GM18520 (cell line): Measurements from ENCODE around the gene BTBD17.
"Not testable (repeated sequence)": the region's sequence is repeated elsewhere in the genome, so short reads cannot be mapped to it uniquely, and the experiment has no call there.

ENCODE experiments used
- ATAC-seq: cut with Tn5 transposase; IDR thresholded peaks from one replicate; pipeline ENCODE4 v1.9.1; 2021; ENCODE audit not compliant: unreplicated experiment

BTBD17 gene, protein sequence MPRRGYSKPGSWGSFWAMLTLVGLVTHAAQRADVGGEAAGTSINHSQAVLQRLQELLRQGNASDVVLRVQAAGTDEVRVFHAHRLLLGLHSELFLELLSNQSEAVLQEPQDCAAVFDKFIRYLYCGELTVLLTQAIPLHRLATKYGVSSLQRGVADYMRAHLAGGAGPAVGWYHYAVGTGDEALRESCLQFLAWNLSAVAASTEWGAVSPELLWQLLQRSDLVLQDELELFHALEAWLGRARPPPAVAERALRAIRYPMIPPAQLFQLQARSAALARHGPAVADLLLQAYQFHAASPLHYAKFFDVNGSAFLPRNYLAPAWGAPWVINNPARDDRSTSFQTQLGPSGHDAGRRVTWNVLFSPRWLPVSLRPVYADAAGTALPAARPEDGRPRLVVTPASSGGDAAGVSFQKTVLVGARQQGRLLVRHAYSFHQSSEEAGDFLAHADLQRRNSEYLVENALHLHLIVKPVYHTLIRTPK

DNA sequence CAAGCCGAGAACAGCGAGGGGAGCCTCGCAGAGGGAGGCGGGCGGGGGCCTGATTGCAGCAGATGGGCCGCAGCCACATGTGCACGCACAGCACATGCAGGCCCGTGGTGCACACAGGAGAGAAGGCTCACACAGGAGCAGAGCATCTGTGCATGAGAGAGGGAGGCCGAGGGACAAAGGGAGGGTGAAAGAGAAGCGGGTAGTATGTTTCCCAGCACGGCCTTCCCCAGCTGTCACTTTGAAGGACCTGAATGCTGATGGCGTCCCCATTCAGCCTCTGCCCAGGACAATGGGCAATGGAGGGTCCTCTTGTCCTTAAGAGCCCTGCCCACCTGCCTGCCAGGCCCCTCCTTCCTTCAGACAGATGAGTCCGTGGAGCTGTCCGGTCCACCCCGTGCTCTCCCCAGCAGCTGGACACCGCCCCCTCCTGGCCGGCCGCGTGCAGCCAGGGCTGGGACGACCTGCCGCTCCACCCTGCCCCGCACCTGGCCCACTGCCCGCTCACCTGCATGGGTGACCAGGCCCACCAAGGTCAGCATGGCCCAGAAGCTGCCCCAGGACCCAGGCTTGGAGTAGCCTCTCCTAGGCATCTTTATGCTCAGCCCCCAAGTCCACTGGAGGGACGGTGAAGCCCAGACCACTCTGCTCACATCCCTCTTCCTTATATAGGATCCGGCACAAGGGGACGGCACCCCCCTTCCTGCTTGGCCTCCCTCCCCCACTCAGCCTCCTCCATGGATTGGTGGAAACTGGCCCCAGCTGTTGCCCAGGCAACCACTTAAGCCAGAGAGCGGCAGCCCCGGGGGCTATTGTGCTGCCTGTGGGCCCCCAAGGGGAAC is at the start of gene BTBD17:
Gene BTBD17, minus strand, starts transcription at position 639 of the 839 bp plus-strand sequence. Its CDS starts 49 bp downstream, at position 590.
- no peak for ATAC-seq

DNA sequence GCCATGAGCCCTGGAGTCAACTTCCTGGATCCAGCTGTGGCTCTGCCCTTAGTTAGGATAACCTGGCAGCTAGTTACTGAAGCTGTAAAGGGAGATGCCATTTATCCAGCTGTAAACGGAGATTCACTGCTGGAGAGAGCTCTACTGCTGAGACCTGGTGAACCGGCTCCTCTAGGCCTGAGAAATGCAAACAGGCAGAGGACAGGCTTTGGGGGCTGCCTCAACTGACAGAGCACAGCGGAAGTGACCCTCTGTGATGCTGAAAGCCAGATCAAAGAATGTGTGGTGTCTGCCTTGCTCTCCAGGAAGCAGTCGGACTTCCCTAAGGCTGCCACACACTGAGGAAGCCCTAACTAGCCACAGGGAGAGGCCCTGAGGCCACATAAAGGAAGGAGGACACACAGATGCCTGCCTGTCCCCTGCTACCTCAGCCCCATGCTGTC is 48.4 kb upstream of the BTBD17 start:
- no peak for ATAC-seq

DNA sequence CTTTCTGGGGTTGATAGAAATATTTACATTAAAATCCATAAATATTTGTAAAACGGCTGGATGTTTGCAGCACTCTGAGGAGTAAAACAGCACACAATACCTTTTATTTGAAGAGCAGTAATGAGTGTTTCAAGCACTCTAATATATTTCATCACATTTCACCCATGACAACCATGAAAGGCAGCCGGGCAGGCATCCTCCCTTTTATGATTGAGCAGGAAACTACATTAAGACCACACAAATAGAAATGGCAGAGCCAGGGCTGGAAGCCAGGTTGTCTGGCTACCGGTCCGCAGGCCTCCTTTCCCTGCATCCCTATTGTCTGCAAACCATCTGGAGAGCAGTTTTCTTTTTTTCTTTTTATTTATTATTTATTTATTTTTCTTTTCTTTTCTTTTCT is 47.1 kb upstream of the BTBD17 start:
- no peak for ATAC-seq

DNA sequence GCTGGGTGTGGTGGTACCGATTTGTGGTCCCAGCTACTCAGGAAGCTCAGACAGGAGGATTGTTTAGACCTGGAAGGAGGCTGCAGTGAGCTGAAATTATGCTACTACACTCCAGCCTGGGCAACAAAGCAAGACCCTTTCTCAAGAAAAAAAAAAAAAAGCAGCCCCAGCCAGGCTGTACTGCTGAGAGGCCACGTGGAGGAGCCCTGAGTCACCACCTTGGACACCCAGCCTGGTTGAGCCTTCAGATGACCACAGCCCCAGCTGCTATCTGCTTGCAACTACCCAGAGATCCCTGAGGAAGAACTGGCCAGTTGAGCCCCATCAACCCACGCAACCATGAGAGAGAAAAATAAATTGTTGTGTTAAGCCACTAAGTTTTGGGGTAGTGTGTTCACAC is 46.6 kb upstream of the BTBD17 start:
- no peak for ATAC-seq

DNA sequence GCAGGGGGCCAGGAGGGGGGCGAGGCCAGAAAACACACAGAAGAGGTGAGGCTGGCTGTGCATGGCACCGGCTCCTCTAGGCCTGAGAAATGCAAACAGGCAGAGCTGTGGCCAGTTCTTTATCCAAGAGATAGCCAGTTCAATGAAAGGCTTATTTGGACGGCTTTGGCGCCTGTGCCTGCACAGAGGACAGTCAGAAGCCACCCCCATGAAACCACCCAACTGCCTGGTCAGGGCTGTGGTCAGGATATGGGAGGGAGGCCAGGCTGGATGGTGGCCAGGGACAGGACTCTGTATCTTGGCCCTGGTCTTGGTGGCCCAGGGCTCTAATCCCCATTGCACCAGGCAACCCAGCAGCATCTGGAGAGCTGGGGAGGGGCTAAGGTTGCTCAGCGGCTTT is 45.7 kb upstream of the BTBD17 start:
- no peak for ATAC-seq

DNA sequence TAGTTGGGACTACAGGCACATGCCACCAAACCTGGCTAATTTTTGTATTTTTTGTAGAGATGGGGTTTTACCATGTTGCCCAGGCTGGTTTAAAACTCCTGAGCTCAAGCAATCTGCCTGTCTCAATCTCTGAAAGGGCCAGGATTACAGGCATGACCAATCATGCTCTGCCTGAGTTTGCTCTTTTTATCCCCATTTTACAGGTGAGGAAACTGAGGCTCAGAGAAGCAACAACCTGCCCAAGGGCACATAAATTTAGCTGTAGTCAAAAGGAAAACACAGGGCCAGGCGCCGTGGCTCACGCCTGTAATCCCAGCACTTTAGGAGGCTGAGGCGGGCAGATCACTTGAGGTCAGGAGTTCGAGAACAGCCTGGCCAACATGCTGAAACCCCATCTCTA is 43.6 kb upstream of the BTBD17 start:
- not testable (repeated sequence) for ATAC-seq

DNA sequence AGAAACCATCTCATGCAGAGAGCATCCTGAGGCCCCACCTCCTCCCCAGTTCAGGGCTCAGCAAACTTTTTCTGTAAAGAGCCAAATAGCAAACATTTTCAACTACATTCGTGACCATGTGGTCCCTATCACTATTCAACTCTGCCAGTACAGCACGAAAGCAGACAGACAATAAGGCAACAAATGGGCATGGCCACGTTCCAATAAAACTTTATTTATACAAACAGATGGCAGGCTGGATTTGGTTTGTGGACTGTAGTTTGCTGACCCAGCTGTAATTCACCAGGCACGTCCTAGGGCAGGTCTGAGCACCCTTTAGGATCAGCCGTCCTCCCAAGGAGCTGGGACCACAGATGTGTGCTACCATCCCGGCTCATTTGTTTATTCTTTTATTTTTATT is 43.1 kb upstream of the BTBD17 start:
- ATAC-seq: no peak

DNA sequence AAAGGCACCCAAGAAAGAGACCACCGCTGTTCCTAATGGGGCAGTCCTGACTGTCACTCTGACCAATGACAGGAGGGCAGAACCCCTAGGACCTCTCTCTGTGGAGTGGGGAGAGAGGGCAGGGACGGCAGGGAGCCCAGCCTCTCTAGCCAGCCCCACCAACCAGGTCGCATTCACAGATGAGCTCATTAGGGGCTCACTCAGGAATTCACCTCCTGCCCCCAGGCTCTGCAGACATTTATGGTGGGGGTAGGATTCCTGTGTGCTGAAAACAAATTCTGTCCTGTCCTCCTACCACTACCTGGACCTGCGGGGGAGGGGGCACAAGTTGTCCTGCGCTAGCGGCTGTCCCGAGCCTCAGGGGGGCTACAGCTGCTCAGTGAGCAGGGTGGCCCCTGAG is 42.5 kb upstream of the BTBD17 start:
- ATAC-seq: no peak

DNA sequence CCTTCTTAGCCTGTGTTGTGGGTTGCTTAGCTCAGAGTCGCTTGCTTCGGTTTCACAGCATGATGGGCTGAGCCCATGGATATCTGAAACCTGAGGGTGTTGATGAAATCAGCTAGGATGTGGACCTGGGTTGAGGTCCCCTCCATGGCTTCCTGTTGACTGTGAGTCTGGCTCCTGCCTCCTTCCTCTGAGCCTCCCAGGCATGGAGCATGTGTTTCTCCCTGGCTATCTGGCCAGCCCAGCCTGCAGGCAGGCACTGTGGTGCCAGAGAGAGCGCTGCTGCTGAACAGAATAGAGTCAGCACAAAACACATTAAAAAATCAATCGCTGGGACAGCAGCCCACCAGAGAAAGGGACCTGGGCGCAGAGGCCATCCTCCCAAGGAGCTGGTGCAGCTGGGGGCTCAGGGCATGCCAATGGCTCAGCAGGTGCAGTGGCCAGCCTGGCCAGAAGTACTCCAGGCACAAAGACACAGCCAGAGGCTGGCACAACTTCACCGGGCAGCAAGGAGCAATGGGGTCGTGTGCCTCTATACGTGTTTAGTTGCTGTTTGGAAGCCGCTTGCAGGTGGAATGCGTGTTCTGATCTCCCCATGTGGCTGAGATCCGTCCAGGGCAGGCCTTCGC is 42.0 kb upstream of the BTBD17 start:
- ATAC-seq: no peak

DNA sequence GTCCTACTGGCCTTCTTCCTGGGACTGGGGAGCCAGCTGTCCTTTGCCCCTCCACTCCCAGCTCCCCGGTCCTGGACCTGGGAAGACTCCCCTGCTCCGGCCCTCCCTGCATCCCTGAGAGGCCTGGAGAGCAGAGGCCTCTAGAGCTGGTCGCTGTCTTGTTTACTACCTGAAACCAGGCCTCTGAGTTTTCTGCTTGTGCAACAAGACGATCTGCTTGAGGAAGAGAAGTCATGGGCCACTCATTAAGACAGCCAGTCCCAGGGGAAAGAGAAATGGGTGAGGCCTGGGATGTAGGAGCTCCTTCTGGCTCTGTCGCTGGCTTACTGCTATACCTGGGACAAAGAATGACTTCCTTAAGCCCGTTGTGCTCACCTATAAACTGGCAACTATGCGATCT is 40.4 kb upstream of the BTBD17 start:
- no peak for ATAC-seq

DNA sequence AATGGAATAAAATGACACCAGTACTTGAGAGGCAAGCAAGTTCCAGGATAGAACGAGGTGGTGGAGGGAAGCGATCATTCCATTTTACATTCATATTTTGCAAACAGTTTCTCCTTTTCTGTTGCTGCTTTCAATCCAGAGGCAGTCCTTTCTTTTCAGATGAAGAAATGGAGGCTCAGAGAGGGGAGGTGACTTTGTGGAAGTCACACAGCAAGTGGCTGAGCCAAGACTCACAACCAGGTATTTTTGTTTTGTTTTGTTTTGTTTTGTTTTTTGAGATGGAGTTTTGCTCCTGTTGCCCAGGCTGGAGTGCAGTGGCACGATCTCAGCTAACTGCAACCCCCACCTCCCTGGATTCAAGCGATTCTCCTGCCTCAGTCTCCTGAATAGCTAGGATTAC is 34.9 kb upstream of the BTBD17 start:
- ATAC-seq: no peak

DNA sequence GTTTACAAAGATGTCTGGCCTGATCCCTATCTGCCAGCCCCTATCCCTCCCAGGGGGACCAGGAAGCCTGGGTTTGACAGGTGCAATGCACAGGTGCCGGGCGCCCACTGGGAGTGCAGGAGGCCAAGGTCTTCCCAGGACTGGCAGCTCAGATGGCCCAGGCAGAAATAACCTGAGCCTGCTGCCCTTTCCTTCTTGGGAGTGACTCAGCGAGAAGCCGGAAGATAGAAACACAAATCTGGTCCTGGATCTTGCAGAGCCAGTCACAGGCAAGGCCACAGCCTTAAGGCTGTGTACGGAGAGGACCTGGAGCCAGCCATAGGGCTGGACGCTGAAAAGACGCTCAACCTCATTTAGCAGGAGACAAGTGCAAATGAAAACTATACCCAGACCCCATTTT is 33.3 kb upstream of the BTBD17 start:
- ATAC-seq: no peak

DNA sequence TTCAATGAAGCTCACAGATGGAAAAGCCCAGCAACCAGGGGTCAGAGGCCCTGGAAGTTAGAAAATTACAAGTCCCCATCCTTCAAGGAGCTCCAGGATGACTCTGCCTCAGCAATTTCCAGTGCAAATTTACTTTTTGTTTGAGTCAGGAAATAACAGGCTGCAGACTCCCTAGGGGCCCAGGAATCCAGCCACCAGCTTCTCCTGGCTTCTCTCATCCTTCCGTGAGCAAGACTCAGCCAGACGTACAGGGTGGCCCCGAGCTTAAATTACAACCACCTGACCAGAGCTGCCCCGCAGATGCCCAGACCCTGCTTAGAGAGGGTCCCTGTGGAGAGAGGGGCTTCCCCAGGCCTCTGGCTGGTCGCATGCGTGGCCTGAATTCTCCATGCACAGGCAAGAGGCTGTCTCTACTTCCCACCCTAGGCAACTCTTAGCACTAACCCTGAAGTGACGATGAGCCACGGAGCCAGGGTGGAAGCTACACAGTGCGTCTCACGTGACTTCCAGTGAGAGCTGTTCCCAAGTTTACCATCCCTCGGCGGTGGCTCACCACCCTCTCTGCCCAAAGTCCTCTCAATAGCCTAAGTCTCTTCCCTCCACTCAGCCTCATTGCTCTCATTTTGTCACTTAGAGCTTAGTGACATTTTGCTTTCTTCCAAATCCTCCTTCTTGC is 32.7 kb upstream of the BTBD17 start:
- no peak for ATAC-seq

DNA sequence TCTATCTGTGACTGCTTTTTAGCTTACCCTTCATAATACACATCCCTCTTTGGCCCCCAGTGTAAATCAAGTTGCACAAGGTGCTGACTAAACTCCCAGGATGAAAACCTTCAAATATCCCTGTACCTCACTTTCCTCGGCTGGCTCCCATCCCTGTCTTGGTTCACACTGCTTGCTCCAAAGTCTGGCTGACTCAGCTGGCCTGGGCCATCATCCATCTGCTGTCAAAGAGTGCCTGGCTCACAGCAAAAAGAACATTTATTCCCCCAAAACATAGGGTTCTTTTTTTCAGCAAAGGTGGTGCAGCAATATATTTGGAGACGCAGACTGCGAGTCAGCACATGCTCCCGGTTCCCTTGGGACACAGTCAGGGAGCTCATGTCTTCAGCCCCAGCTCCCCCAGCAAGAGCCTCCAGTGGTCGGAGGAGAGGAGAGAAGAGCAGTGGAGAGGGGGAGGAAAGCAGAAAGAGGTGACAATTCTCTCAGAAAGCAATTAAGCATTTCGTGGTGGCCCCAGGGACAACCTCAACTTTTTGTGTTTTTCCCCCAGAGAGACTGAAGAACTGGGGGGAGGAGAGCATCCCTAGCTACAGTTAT is 31.8 kb upstream of the BTBD17 start:
- no peak for ATAC-seq

DNA sequence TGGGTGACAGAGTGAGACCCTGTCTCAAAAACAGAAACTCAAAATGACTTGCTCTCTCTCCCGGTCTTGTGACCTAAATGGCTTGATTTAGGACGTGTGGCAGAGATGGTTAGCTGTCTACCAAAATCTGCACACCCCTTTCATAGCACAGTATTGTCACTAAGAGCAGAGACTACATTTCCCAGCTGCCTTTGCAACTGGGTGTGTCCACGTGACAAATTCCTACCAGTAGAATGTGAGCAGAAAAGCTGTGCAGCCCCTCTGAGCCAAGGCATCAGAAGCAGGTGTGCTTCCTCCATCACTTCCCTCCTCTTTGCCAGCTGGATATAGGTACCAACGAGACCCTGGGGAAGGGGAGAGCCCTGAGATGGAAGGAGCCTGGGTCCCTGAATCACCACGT is 31.2 kb upstream of the BTBD17 start:
- no peak for ATAC-seq

DNA sequence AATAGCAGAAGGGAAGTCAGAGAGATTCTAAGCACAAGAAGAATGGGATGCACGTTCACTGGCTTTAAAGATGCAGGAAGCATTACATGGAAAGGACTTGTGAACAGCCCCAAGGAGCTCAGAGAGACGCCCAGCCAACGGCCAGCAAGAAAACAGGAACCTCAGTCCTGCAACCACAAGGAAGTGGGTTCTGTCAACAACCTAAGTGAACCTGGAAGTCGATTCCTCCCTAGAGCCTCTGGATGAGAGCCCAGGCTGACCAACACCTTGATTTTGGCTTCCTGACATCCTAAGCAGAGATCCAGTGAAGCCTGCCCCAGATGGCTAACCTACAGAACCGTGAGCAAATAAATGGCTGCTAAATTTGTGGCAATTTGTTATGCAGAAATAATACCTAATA is 30.1 kb upstream of the BTBD17 start:
- no peak for ATAC-seq

DNA sequence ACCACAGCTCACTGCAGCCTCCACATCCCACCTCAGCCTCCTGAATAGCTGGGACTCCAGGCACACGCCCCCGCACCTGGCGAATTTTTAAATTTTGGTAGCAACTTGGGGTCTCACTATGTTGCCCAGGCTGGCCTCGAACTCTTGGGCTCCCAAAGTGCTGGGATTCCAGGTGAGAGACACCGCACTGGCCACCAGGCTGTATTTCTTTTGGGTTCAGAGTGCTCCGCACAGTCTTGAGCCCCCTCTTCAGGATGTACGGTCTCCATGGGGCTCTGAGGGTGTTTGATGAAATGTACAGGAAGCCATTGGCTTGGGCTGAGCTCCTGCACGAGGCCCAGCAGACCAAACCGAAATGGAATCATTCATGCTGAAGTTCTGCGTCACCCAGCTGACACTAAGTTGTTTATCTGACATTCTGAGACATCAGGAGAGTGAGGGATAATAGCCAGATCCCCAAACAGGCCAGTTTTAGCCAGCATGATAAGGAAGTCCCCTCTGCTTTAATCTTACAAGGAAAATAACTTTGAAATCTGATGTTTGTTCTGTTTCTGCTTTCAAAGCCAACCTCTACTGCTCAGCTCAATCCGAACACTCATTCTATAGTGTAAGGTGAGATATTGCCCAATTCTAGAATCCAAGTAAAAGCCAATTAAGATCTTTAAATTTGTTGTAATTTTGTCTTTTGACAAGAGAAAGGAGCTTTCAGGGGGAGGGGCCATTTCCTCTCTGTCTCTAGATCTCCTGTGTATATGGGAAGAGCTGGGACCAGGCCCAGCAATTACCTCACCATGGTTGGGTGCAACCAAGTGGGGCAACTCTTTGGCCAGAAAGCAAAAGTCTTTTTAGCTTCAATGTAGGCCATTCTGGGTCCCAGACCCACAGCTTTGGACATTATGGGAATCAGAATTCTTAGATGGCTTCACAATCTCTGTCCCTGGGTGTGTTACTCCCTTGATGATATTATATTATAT is 29.3 kb upstream of the BTBD17 start:
- no peak for ATAC-seq

DNA sequence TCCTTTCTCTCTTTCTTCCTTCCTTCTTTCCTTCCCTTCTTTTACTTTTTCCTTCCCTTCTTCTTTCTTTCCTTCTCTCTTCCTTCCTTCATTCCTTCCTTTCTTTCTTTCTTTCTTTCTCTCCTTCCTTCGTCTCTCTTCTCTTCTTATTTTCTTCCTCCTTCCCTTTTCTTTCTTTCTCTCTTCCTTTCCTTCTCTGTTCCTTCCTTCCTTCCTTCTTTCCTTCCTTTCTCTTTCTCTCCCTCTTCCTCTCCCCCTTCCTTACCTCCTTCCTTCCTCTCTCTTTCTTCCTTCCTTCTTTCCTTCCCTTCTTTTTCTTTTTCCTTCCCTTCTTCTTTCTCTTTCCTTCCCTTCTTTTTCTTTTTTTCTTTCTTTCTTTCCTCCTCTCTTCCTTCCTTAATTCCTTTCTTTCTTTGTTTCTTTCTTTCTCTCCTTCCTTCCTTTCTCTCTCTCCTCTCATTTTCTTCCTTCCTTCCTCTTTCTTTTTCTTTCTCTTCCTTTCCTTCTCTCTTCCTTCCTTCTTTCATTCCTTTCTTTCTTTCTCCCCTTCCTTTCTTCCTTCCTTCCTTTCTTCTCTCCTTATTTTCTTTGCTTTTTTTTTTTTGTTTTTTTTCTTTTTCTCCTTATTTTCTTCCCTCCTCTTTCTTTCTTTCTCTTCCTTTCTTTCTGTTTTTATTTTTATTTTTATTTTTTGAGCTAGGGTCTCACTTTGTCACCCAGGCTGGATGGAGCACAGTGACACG is 28.4 kb upstream of the BTBD17 start:
- ATAC-seq: no peak
